ENCODE data around the gene WDR1.

The WDR1 gene

DNA sequence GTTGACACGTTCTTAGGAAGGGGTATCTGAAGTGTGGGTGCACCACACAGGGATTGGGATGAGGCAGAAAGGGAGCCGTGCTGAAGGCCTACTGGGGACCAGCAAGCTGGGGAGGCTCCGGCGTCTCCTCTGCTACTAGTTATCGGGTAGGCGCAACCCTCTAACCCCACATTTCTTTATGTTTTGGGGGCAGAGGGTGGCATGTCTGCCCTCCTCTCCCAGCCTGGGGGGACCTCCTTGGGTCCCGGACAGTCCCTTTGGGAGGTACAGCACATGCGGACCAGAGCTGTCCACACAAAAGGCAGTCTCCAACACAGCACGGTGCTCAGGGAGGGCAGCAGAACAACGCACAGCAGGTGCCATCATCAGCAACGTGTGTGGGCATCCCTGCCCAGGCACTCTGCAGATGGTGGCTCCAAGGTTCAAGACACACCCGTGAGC is 33.2 kb downstream of the WDR1 start:
- Histone ChIP-seq H3K27me3 (no peaks in the 10 kb centered on the region), H3K9me3 (no peaks in the 10 kb centered on the region), H3K4me1 (peaks cover 0 to 23% (median 3%) of the 10 kb centered on the region in 4 donors), H3K27ac (no peak overlapping the region), H3K4me3 (no peak overlapping the region), H3K36me3 (peaks cover 97 to 100% (median 100%) of the 10 kb centered on the region in 3 donors)
- TF ChIP-seq, protein P1, sequence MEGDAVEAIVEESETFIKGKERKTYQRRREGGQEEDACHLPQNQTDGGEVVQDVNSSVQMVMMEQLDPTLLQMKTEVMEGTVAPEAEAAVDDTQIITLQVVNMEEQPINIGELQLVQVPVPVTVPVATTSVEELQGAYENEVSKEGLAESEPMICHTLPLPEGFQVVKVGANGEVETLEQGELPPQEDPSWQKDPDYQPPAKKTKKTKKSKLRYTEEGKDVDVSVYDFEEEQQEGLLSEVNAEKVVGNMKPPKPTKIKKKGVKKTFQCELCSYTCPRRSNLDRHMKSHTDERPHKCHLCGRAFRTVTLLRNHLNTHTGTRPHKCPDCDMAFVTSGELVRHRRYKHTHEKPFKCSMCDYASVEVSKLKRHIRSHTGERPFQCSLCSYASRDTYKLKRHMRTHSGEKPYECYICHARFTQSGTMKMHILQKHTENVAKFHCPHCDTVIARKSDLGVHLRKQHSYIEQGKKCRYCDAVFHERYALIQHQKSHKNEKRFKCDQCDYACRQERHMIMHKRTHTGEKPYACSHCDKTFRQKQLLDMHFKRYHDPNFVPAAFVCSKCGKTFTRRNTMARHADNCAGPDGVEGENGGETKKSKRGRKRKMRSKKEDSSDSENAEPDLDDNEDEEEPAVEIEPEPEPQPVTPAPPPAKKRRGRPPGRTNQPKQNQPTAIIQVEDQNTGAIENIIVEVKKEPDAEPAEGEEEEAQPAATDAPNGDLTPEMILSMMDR (IDR thresholded peaks at IDR 0.05) = no peak
- intact Hi-C loops (cut with DNase I; ENCODE audit: low total_unique reads) = no loop called here
- DNase-seq = peak; percentile 10 to 54

GRCh38 chr4:10082459-10083272 is 33.9 kb downstream of the WDR1 start:
- Histone ChIP-seq H3K9me3 (no peaks in the 10 kb centered on the region), H3K36me3 (peaks cover 97 to 100% (median 100%) of the 10 kb centered on the region in 3 donors), H3K4me3 (no peak overlapping the region), H3K27ac (no peak overlapping the region), H3K4me1 (peaks cover 0 to 23% (median 3%) of the 10 kb centered on the region in 4 donors), H3K27me3 (no peaks in the 10 kb centered on the region)
- DNase-seq = peak; percentile 14 to 51
- intact Hi-C loops (cut with DNase I; ENCODE audit: low total_unique reads) = no loop called here
- TF ChIP-seq, protein P1 (IDR thresholded peaks at IDR 0.05) = no peak

- intact Hi-C loops (cut with DNase I; ENCODE audit: low total_unique reads) = no loop called here
- H3K27me3 ChIP-seq = no peaks in the 10 kb centered on the region
- H3K27ac ChIP-seq = peak overlapping the region in 1 of 2 donors; percentile 12
- H3K4me1 ChIP-seq = peaks cover 0 to 23% (median 3%) of the 10 kb centered on the region in 4 donors
- DNase-seq = peak; percentile 11 to 25
- peaks cover 97 to 100% (median 100%) of the 10 kb centered on the region in 3 donors for H3K36me3 ChIP-seq
- H3K9me3 ChIP-seq = no peaks in the 10 kb centered on the region
- TF ChIP-seq, protein P1 (IDR thresholded peaks at IDR 0.05) = no peak
- H3K4me3 ChIP-seq = no peak overlapping the region
These were observed 34.6 kb downstream of the WDR1 start for GRCh38 chr4:10082047-10082446.

- peak in 1 of 2 donors; percentile 41 for DNase-seq
- Histone ChIP-seq H3K9me3 (no peaks in the 10 kb centered on the region), H3K36me3 (peaks cover 97 to 100% (median 100%) of the 10 kb centered on the region in 3 donors), H3K4me3 (no peak overlapping the region), H3K27me3 (no peaks in the 10 kb centered on the region), H3K27ac (no peak overlapping the region), H3K4me1 (peaks cover 0 to 18% (median 3%) of the 10 kb centered on the region in 4 donors)
- intact Hi-C loops (cut with DNase I; ENCODE audit: low total_unique reads) = no loop called here
- TF ChIP-seq, protein P1 (IDR thresholded peaks at IDR 0.05) = no peak
These were observed 35.4 kb downstream of the WDR1 start for GRCh38 chr4:10081218-10081606.

GRCh38 chr4:10080589-10081217 is 35.9 kb downstream of the WDR1 start:
- no peaks in the 10 kb centered on the region for H3K9me3 ChIP-seq
- H3K4me1 ChIP-seq = peaks cover 0 to 18% (median 2%) of the 10 kb centered on the region in 4 donors
- DNase-seq = peak; percentile 11 to 58
- intact Hi-C loops (cut with DNase I; ENCODE audit: low total_unique reads) = no loop called here
- H3K36me3 ChIP-seq = peaks cover 97 to 100% (median 100%) of the 10 kb centered on the region in 3 donors
- TF ChIP-seq, protein P1 (IDR thresholded peaks at IDR 0.05) = no peak
- no peaks in the 10 kb centered on the region for H3K27me3 ChIP-seq
- no peak overlapping the region for H3K4me3 ChIP-seq
- H3K27ac ChIP-seq = no peak overlapping the region
